GM18505 (cell line): ENCODE measurements around the gene HCAR2.
A peak's percentile ranks its signal among the peaks of the same experiment; 100 is the strongest.
"Not testable (repeated sequence)": the region's sequence is repeated elsewhere in the genome, so short reads cannot be mapped to it uniquely, and the experiment has no call there.

Experiments used
- ATAC-seq: cut with Tn5 transposase; IDR thresholded peaks from one replicate; pipeline ENCODE4 v1.9.1; 2021; ENCODE audit not compliant: unreplicated experiment
- POLR2A ChIP-seq: IDR thresholded peaks from 4 replicates; pipeline ENCODE4 v1.6.1; 2011; ENCODE audit warnings: borderline replicate concordance; ENCODE audit not compliant: insufficient read depth, insufficient read length; ENCODE audit errors: extremely low read depth

HCAR2 gene

DNA sequence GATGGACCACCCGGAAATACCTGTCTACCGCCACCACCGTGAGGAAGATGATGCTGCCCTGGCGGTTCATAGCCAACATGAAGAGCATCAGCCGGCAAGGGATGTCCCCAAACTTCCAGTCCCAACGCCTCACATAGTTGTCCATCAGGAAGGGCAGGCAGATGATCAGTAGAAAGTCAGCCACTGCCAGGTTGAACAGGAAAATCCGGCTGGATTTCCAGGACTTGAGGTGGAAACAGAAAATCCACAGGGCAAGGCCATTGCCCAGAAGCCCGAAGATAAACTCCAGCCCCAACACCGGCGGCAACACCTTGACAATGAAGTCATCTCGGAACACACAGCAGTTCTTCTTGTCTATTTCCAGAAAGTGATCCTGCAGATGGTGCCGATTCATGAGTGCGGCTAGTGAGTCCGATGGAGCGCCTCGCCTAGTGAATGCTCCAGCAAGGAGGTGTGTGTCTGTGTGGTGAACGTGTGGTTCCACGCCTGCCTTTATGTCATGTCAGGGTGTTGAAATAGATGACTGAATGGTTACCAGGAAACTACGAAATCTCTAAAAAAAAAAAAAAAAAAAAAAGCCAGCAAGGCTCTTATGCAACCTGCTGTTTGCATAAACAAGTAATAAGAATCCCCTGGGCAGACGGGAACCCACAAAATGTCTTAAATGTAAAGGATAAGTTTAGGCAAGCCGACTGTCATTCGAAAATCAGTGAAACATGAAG is at the start of gene HCAR2:
Gene HCAR2, minus strand, starts transcription at position 468 of the 722 bp plus-strand sequence. Its CDS starts 74 bp downstream, at position 394.
- not testable (repeated sequence) for ATAC-seq

GRCh38 chr12:122752464-122753318 is 49.5 kb upstream of the HCAR2 start, which contains the start of gene DENR:
DENR (plus strand) TSS chr12:122752824; CDS start chr12:122753702, 878 bp downstream.
- ATAC-seq, result peak; percentile 93

DNA sequence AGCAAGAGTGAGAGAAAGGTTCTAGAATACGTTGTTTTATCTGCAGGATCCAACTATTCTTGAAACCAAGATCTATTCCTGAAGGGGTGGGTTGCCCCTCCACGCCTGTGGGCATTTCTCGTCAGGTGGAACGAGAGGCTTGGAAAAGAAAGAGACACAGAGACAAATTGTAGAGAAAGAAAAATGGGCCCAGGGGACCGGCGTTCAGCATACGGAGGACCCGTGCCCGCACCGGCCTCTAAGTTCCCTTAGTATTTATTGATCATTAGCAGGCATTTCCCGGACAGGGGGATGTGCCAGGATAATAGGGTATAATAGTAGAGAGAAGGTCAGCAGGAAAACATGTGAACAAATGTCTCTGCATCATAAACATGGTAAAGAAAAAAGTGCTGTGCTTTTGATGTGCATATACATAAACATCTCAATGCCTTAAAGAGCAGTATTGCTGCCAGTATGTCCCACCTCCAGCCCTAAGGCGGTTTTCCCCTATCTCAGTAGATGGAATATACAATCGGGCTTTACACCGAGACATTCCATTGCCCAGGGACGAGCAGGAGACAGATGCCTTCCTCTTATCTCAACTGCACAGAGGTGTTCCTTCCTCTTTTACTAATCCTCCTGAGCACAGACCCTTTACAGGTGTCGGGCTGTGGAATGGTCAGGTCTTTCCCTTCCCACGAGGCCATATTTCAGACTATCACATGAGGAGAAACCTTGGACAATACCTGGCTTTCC is 47.8 kb upstream of the HCAR2 start:
- ATAC-seq, result not testable (repeated sequence)

More at GRCh38 chr12:122752464-122753318, 49.5 kb upstream of the HCAR2 start, which contains the start of gene DENR:
- TF ChIP-seq POLR2A, result peak; percentile 94

- no peak for TF ChIP-seq POLR2A
- no peak for ATAC-seq
Measured at GRCh38 chr12:122749569-122750332, 46.6 kb upstream of the HCAR2 start.

DNA sequence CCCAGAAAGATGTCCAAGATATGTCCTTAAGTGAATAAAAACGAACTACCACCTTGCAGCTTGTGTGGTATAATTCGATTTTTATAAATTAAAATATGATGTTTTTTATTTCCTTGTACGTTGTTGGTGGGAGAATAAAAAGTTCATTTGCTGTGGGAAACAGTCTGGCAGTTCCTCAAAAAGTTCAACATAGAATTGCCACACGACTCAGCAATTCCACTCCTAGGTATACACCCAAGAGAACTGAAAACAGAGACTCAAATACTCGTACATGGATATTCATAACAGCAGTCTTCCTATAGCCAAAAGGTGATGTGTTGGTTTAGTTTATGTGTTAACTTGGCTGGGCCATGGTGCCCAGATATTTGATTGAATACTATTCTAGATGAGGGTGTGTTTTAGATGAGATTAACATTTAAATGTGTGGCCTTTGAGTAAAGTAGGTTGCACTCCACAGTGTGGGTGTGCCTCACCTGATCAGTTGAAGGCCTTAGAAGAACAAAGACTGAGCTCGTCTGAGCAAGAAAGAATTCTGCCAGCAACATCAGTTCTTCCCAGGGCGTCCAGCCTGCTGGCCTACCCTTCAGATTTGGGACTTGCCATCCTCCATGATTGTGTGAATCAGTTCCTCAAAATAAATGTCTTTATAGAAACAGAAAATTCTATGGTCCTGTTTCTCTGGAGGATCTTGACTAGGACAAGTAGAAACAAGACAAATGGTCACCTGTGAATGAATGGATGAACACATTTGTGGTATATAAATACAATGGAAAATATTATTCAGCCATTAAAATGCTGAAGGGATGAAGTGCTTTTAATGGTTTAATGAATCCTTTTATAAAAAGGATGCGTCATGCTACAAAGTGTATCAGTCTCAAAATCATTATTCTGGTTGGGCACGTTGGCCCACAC is 44.3 kb upstream of the HCAR2 start:
- TF ChIP-seq POLR2A, result no peak
- no peak for ATAC-seq

- no peak for TF ChIP-seq POLR2A
- ATAC-seq, result no peak
Measured at GRCh38 chr12:122743895-122744525, 40.9 kb upstream of the HCAR2 start.

DNA sequence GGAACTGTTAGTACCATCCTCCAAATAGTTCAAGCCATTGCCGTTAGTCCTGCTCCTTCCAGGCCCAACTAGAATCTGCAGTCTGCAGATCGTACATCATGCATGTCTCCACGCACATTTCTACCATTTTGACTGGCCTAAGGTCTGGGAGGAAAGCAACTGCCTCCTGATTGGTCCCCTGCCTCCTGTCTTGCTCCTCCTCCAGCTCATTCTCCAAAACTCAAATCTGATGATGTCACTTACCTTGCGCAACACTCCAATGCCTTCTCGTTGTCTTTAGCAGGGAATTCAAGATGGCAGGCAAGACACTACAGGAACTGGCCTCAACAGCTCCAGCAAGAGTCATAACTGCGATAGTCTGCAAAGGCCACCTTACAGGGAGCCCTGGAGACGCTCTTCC is 37.2 kb upstream of the HCAR2 start:
- ATAC-seq, result no peak
- no peak for TF ChIP-seq POLR2A

DNA sequence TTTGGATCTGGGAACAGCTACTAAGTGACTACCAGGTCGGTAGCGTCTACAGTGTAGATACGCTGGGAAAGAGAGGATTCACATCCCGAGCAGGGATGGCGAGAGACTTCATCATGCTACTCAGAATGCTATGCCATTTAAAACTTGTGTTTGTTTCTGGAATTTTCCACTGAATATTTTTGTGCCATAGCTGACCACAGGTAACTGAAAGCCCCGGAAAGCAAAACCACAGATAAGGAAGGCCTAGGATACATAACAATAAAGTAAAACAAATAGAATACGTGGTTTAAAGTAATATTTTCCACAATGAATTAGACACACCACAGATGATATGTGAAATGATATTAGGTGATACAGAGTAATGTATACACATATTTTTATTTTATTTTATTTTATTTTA is 35.4 kb upstream of the HCAR2 start:
- no peak for TF ChIP-seq POLR2A
- ATAC-seq, result no peak

DNA sequence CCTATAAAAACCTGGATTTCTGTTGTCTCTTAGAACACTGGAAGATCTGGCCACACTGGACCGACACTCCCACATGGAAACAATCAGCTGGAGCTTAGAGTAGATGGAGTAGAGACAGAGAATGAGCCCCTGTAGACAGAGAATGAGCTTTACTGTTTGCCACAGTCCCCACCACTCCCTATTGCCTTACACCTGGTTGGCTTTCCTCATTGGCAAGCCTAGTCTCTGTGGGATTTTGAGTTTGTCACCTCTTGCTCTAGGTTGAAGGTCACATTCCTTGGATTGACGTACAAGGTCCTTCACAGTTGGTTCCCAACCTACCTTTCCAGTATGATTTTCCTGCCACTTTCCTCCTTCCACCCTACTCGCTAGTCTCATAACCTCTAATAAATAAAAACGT is 29.5 kb upstream of the HCAR2 start:
- no peak for ATAC-seq
- TF ChIP-seq POLR2A, result no peak

GRCh38 chr12:122732170-122732569 is 29.0 kb upstream of the HCAR2 start:
- no peak for TF ChIP-seq POLR2A
- no peak for ATAC-seq

GRCh38 chr12:122730215-122731014 is 27.3 kb upstream of the HCAR2 start, which contains the start of gene HCAR1:
HCAR1 (minus strand) TSS chr12:122730844; CDS start chr12:122730339, 505 bp downstream.
- no peak for TF ChIP-seq POLR2A
- ATAC-seq, result no peak
